ENCODE results near the gene ADK. TPM values are rescaled to one million over a fixed set of nuclear protein-coding genes. Genes with fewer than 3 reads are reported as not detected.

ADK gene
- total and polyA plus RNA-seq, 10 donors: 11.1 to 40.5 (median 32.1) TPM

- H3K4me1 ChIP-seq: peaks cover 0 to 33% (median 0%) of the 10 kb centered on the region in 6 donors
- intact Hi-C loops (cut with DNase I; ENCODE audit: low total_unique reads): no loop called here
- H3K36me3 ChIP-seq: peaks cover 0 to 7% (median 0%) of the 10 kb centered on the region in 6 donors
- TF ChIP-seq POLR2A (IDR thresholded peaks at IDR 0.05): no peak
- no peak for TF ChIP-seq CTCF (IDR thresholded peaks at IDR 0.05 in 8 of 11, conservative IDR thresholded peaks at IDR 0.05 in 3 of 11)
- no peak for TF ChIP-seq POLR2AphosphoS5 (IDR thresholded peaks at IDR 0.05)
- no peaks in the 10 kb centered on the region for H3K9me3 ChIP-seq
- peak overlapping the region in 5 of 8 donors; percentile 34 to 76 (median 47) for H3K27ac ChIP-seq
- H3K27me3 ChIP-seq (replicated peaks in 1 of 7): no peaks in the 10 kb centered on the region
- no peak overlapping the region for H3K4me3 ChIP-seq
- DNase-seq: no peak
These were observed 232.6 kb downstream of the ADK start for GRCh38 chr10:74383642-74384041.

- WGBS, 5 donors: 77 to 85% (median 79%) methylated on average over 3 of the region's 3 CpGs
- TF ChIP-seq CTCF (IDR thresholded peaks at IDR 0.05 in 8 of 11, conservative IDR thresholded peaks at IDR 0.05 in 3 of 11) (no peak), POLR2A (IDR thresholded peaks at IDR 0.05) (no peak), POLR2AphosphoS5 (IDR thresholded peaks at IDR 0.05) (no peak)
- H3K4me3 ChIP-seq: no peak overlapping the region
These were observed 233.7 kb downstream of the ADK start for GRCh38 chr10:74384615-74385183.

GRCh38 chr10:74388801-74389200 is 237.8 kb downstream of the ADK start:
- intact Hi-C loops (cut with DNase I; ENCODE audit: low total_unique reads): no loop called here
- no peak for DNase-seq
- Histone ChIP-seq H3K36me3 (peaks cover 0 to 7% (median 0%) of the 10 kb centered on the region in 6 donors), H3K4me3 (no peak overlapping the region), H3K27me3 (replicated peaks in 1 of 7) (no peaks in the 10 kb centered on the region), H3K4me1 (peaks cover 0 to 11% (median 2%) of the 10 kb centered on the region in 6 donors), H3K9me3 (no peaks in the 10 kb centered on the region), H3K27ac (no peak overlapping the region)
- no peak for TF ChIP-seq CTCF (IDR thresholded peaks at IDR 0.05 in 8 of 11, conservative IDR thresholded peaks at IDR 0.05 in 3 of 11)
- no peak for TF ChIP-seq POLR2AphosphoS5 (IDR thresholded peaks at IDR 0.05)
- no peak for TF ChIP-seq POLR2A (IDR thresholded peaks at IDR 0.05)

More at GRCh38 chr10:74384615-74385183, 233.7 kb downstream of the ADK start:
- intact Hi-C loops (cut with DNase I; ENCODE audit: low total_unique reads): no loop called here
- Histone ChIP-seq H3K4me1 (peaks cover 0 to 33% (median 0%) of the 10 kb centered on the region in 6 donors), H3K27me3 (replicated peaks in 1 of 7) (no peaks in the 10 kb centered on the region), H3K36me3 (peaks cover 0 to 7% (median 0%) of the 10 kb centered on the region in 6 donors), H3K27ac (peak overlapping the region in 5 of 8 donors; percentile 34 to 76 (median 47)), H3K9me3 (no peaks in the 10 kb centered on the region)
- DNase-seq: no peak

- WGBS, 5 donors: 58 to 80% (median 66%) methylated on average over 1 of the region's 1 CpG
- H3K4me1 ChIP-seq: peaks cover 0 to 5% (median 0%) of the 10 kb centered on the region in 6 donors
- no peaks in the 10 kb centered on the region for H3K27me3 ChIP-seq (replicated peaks in 1 of 7)
- TF ChIP-seq POLR2AphosphoS5 (IDR thresholded peaks at IDR 0.05) (no peak), POLR2A (IDR thresholded peaks at IDR 0.05) (no peak), CTCF (IDR thresholded peaks at IDR 0.05 in 8 of 11, conservative IDR thresholded peaks at IDR 0.05 in 3 of 11) (no peak)
- H3K27ac ChIP-seq: no peak overlapping the region
- H3K4me3 ChIP-seq: no peak overlapping the region
- intact Hi-C loops (cut with DNase I; ENCODE audit: low total_unique reads): no loop called here
- peaks cover 0 to 13% (median 0%) of the 10 kb centered on the region in 6 donors for H3K36me3 ChIP-seq
- no peaks in the 10 kb centered on the region for H3K9me3 ChIP-seq
- DNase-seq: no peak
These were observed 240.8 kb downstream of the ADK start for GRCh38 chr10:74391786-74392185.
